ENCODE results near the gene TSPAN14. TPM values are rescaled to one million over a fixed set of nuclear protein-coding genes. Genes with fewer than 3 reads are reported as not detected.

TSPAN14 gene
- total and polyA plus RNA-seq, 2 of the 8 experiments (the other 6 are each of a cell fraction or from before 2014, with no cell fraction given), result 47.4 to 57.8 TPM

- FAIRE-seq, result no peak
- ChIA-PET POLR2A (ENCODE audit: partially characterized antibody) (interaction anchor here (0.6 kb wide), 1 partner anchor 49 kb away, joined by 3 read pairs; no protein-coding TSS in a partner anchor), CTCF (ENCODE audit: partially characterized antibody) (interaction anchor here (0.7 to 2.8 kb wide), 15 partner anchors 11 to 93 kb away, joined by 3 to 18 read pairs (median 4); no protein-coding TSS in a partner anchor)
- H2BK12ac ChIP-seq (ENCODE audit: low read depth, low read length), result no peak overlapping the region
- H3K4me2 ChIP-seq (ENCODE audit: insufficient read depth in 1 of 2, low read depth in 2 of 2, low read length in 2 of 2), result no peak overlapping the region
- H2AFZ ChIP-seq (ENCODE audit: low read length), result no peak overlapping the region
- H3K18ac ChIP-seq (ENCODE audit: extremely low read depth, low read length), result no peak overlapping the region
- peaks cover 0 to 11% of the 10 kb centered on the region in 2 experiments; a peak in 2 of 4 replicates for H3K9me3 ChIP-seq (ENCODE audit: insufficient read depth in 2 of 2, low read depth in 1 of 2, low read length in 1 of 2)
- no peak overlapping the region for H3K14ac ChIP-seq (ENCODE audit: insufficient read length)
- no peaks in the 10 kb centered on the region for H3K79me2 ChIP-seq (ENCODE audit: control insufficient read depth in 1 of 2, insufficient read depth in 2 of 2, low read length in 2 of 2)
- H2BK15ac ChIP-seq (ENCODE audit: low read length), result no peak overlapping the region
- H4K8ac ChIP-seq (ENCODE audit: extremely low read depth, insufficient read depth, low read length), result no peak overlapping the region
- H2BK20ac ChIP-seq (ENCODE audit: low read length), result no peak overlapping the region
- H3K79me1 ChIP-seq (ENCODE audit: low read depth, low read length), result no peaks in the 10 kb centered on the region
- H3K23ac ChIP-seq (ENCODE audit: insufficient read length), result no peak overlapping the region
- H3K36me3 ChIP-seq (ENCODE audit: control insufficient read depth in 2 of 4, insufficient read depth in 4 of 4, low read length in 3 of 4), result no peaks in the 10 kb centered on the region
- no peaks in the 10 kb centered on the region for H3K23me2 ChIP-seq (ENCODE audit: low read depth, low read length)
- no peaks in the 10 kb centered on the region for H3K4me1 ChIP-seq (replicated peaks in 1 of 4; ENCODE audit: control insufficient read depth in 3 of 4, insufficient read depth in 4 of 4, low read length in 3 of 4)
- no peak overlapping the region for H2AK5ac ChIP-seq (ENCODE audit: low read depth, low read length)
- H3K27ac ChIP-seq (ENCODE audit: low read depth, low read length), result no peak overlapping the region
- no peak overlapping the region for H3K9ac ChIP-seq (replicated peaks in 1 of 4; ENCODE audit: extremely low read depth in 1 of 4, low read depth in 3 of 4, low read length in 3 of 4)
- H2BK5ac ChIP-seq (ENCODE audit: low read depth, low read length), result no peak overlapping the region
- H3K4ac ChIP-seq (replicated peaks; ENCODE audit: insufficient read length, low read depth, low read length), result no peak overlapping the region
- no peak for DNase-seq (ENCODE audit: low read depth in 1 of 2, low spot score in 2 of 2)
- H3K56ac ChIP-seq (replicated peaks; ENCODE audit: insufficient read length, low read depth, low read length), result no peak overlapping the region
- no peaks in the 10 kb centered on the region for H4K20me1 ChIP-seq (replicated peaks in 1 of 2; ENCODE audit: control insufficient read depth in 1 of 2, insufficient read depth in 2 of 2, low read length in 2 of 2)
- no peak overlapping the region for H3K4me3 ChIP-seq (ENCODE audit: extremely low read depth in 1 of 4, insufficient read depth in 2 of 4, low read depth in 3 of 4, low read length in 4 of 4)
- H4K5ac ChIP-seq (ENCODE audit: insufficient read length, low read depth, low read length), result no peak overlapping the region
- WGBS, 2 experiments (ENCODE audit: extremely low coverage in 1 of 2, insufficient coverage in 1 of 2, insufficient read length in 1 of 2, insufficient replicate concordance in 2 of 2, low coverage in 1 of 2, low lambda C conversion rate in 2 of 2, missing lambda C conversion rate in 1 of 2), result 87% methylated on average over 8 of the region's 8 CpGs; no CpG with 5 or more reads in 1 of the 2 experiments
- H4K91ac ChIP-seq (replicated peaks; ENCODE audit: insufficient read length, low read length), result no peak overlapping the region
- H3K27me3 ChIP-seq (replicated peaks in 1 of 4; ENCODE audit: control insufficient read depth in 3 of 4, extremely low read depth in 1 of 4, insufficient read depth in 3 of 4, low read length in 3 of 4), result peaks cover 0 to 1% (median 0%) of the 10 kb centered on the region in 4 experiments; a peak in 2 of 7 replicates
- no peak for TF ChIP-seq TAF1 (IDR thresholded peaks at IDR 0.05; ENCODE audit: low read depth, low read length)
- TF ChIP-seq RNF2 (IDR thresholded peaks at IDR 0.05; ENCODE audit: borderline replicate concordance, low read depth, low read length, missing control alignments, poor library complexity, severe bottlenecking), result no peak
- TF ChIP-seq YY1 (IDR thresholded peaks at IDR 0.05; ENCODE audit: low read depth, low read length), result no peak
- no peak for TF ChIP-seq BCL11A (IDR thresholded peaks at IDR 0.05; ENCODE audit: low read depth in 2 of 2, low read length in 2 of 2)
- no peak for TF ChIP-seq CREB1 (IDR thresholded peaks at IDR 0.05)
- H2BK120ac ChIP-seq (replicated peaks; ENCODE audit: low read depth, low read length), result no peak overlapping the region
Measured at GRCh38 chr10:80537086-80537735, 83.1 kb downstream of the TSPAN14 start.
